ENCODE measurements around the gene SF3A1. TPM values are rescaled to one million over a fixed set of nuclear protein-coding genes. Genes with fewer than 3 reads are reported as not detected.

Gene SF3A1
- total RNA-seq, 2 donors from 2014 or later, result 56.7 to 77.0 TPM

DNA sequence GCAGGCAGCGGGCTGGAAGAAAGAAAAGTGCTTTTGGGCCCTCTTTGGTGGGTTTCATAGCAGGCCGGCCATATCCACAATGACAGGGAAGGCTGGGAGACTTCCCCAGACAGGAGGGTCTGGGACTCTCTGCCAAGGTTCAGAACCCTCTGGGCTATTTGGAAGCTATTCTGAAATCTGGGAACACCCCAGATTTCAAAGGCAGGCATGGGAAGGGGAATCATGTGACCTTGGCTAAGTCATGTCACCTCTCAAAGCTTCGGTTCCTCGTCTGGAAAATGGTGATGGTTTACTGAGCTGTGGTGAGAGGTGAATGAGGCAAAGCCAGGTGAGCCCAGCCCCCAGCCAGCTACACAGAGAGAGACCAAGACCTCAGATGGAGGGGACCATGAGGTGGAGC, 72.0 kb downstream of the SF3A1 start:
- no peak for DNase-seq (ENCODE audit: low spot score)
- Histone ChIP-seq H3K27me3 (replicated peaks; ENCODE audit: insufficient read depth) (no peaks in the 10 kb centered on the region), H3K9me3 (no peaks in the 10 kb centered on the region), H3K4me3 (no peak overlapping the region), H3K36me3 (peaks cover 20% of the 10 kb centered on the region), H3K27ac (no peak overlapping the region), H3K4me1 (ENCODE audit: control insufficient read depth in 1 of 2, low read depth in 2 of 2) (peaks cover 3 to 16% of the 10 kb centered on the region in 2 donors)
- TF ChIP-seq CTCF (IDR thresholded peaks at IDR 0.05), result no peak
- no peak for ATAC-seq (ENCODE audit: insufficient number of reproducible peaks, low FRiP score, low read depth)

- Histone ChIP-seq H3K36me3 (peaks cover 20% of the 10 kb centered on the region), H3K27me3 (replicated peaks; ENCODE audit: insufficient read depth) (no peaks in the 10 kb centered on the region), H3K4me1 (ENCODE audit: control insufficient read depth in 1 of 2, low read depth in 2 of 2) (peaks cover 6 to 16% of the 10 kb centered on the region in 2 donors), H3K4me3 (no peak overlapping the region), H3K27ac (no peak overlapping the region), H3K9me3 (no peaks in the 10 kb centered on the region)
- TF ChIP-seq CTCF (IDR thresholded peaks at IDR 0.05), result no peak
- DNase-seq (ENCODE audit: low spot score), result no peak
- no peak for ATAC-seq (ENCODE audit: insufficient number of reproducible peaks, low FRiP score, low read depth)
Observed at GRCh38 chr22:30284172-30284571, 72.5 kb downstream of the SF3A1 start.

- H3K9me3 ChIP-seq, result no peaks in the 10 kb centered on the region
- H3K27me3 ChIP-seq (replicated peaks; ENCODE audit: insufficient read depth), result no peaks in the 10 kb centered on the region
- no peak overlapping the region for H3K27ac ChIP-seq
- peaks cover 20% of the 10 kb centered on the region for H3K36me3 ChIP-seq
- no peak for TF ChIP-seq CTCF (IDR thresholded peaks at IDR 0.05)
- ATAC-seq (ENCODE audit: insufficient number of reproducible peaks, low FRiP score, low read depth), result no peak
- peaks cover 6 to 16% of the 10 kb centered on the region in 2 donors for H3K4me1 ChIP-seq (ENCODE audit: control insufficient read depth in 1 of 2, low read depth in 2 of 2)
- no peak for DNase-seq (ENCODE audit: low spot score)
- H3K4me3 ChIP-seq, result no peak overlapping the region
Observed at GRCh38 chr22:30283342-30283741, 73.4 kb downstream of the SF3A1 start.

- no peaks in the 10 kb centered on the region for H3K9me3 ChIP-seq
- no peak for TF ChIP-seq CTCF (IDR thresholded peaks at IDR 0.05)
- H3K4me3 ChIP-seq, result no peak overlapping the region
- peaks cover 13 to 16% of the 10 kb centered on the region in 2 donors for H3K4me1 ChIP-seq (ENCODE audit: control insufficient read depth in 1 of 2, low read depth in 2 of 2)
- DNase-seq (ENCODE audit: low spot score) (no peak), ATAC-seq (ENCODE audit: insufficient number of reproducible peaks, low FRiP score, low read depth) (no peak)
- H3K36me3 ChIP-seq, result peaks cover 20% of the 10 kb centered on the region
- no peaks in the 10 kb centered on the region for H3K27me3 ChIP-seq (replicated peaks; ENCODE audit: insufficient read depth)
- no peak overlapping the region for H3K27ac ChIP-seq
Observed at GRCh38 chr22:30282616-30283046, 74.1 kb downstream of the SF3A1 start.

Other genes starting within 250 kb of the SF3A1 start
- gene LIF, start 110.1 kb downstream of the SF3A1 start, total RNA-seq, result 10 to 100 TPM in 1 of 2 donors, 1 to 10 TPM in 1; 1.4 to 11.3 TPM
- 10 to 100 TPM in 1 of 2 donors, 1 to 10 TPM in 1; 3.5 to 27.1 TPM for gene OSM, start 90.0 kb downstream of the SF3A1 start, total RNA-seq
- gene CASTOR1, start 67.4 kb downstream of the SF3A1 start, total RNA-seq, result 10 to 100 TPM in 1 of 2 donors, 1 to 10 TPM in 1; 7.5 to 22.6 TPM
- gene TBC1D10A, start 30.0 kb downstream of the SF3A1 start, total RNA-seq, result 10 to 100 TPM; 31.5 to 54.2 TPM
- 1 to 10 TPM in 1 of 2 donors, under 1 TPM in 1; 0.27 to 2.9 TPM for gene CCDC157, start 113 bp upstream of the SF3A1 start, total RNA-seq
- gene RNF215, start 30.5 kb upstream of the SF3A1 start, total RNA-seq, result 10 to 100 TPM; 11.4 to 11.6 TPM
- 10 to 100 TPM in 1 of 2 donors, 1 to 10 TPM in 1; 6.4 to 18.3 TPM for gene SEC14L2, start 40.1 kb upstream of the SF3A1 start, total RNA-seq
- gene MTFP1, start 68.9 kb upstream of the SF3A1 start, total RNA-seq, result 1 to 10 TPM; 1.9 to 6.4 TPM
- not detected for gene SEC14L3, start 115.1 kb upstream of the SF3A1 start, total RNA-seq
- not detected for gene SEC14L4, start 148.8 kb upstream of the SF3A1 start, total RNA-seq
- under 1 TPM; 0.27 to 0.56 TPM for gene SEC14L6, start 189.8 kb upstream of the SF3A1 start, total RNA-seq
- gene GAL3ST1, start 217.8 kb upstream of the SF3A1 start, total RNA-seq, result 1 to 10 TPM; 1.5 to 2.2 TPM
- gene PES1, start 235.0 kb upstream of the SF3A1 start, total RNA-seq, result 10 to 100 TPM; 30.5 to 58.6 TPM